Measurements from ENCODE around the gene PACS1.
A peak's percentile ranks its signal among the peaks of the same experiment; 100 is the strongest.
"Not testable (repeated sequence)": the region's sequence is repeated elsewhere in the genome, so short reads cannot be mapped to it uniquely, and the experiment has no call there.

PACS1 gene

DNA sequence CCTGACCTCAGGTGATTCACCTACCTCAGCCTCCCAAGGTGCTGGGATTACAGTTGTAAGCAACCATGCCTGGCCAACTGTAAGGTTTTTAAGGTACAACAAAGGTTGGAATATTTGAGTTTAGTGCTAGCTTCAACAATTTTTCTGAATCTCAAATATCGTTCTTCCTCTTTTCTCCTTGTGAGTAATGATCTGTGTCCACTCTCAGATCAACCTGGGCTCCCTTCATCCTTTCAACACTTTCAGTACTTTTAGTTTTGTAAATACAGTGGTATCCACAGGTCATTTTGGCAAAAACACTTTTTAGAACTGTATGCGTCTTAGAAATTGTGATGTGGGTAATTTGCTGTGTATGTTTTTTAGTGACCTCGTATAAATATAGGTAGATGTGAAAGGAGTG, 7.9 kb downstream of the PACS1 start:
- Histone ChIP-seq H3K27ac (ENCODE audit: low read depth, low read length, severe bottlenecking) (no peak overlapping the region), H3K4me1 (ENCODE audit: control insufficient read depth, insufficient read depth, low read length, poor library complexity, severe bottlenecking) (peaks cover 46% of the 10 kb centered on the region), H3K36me3 (ENCODE audit: control insufficient read depth, insufficient read depth, low read length) (peaks cover 61% of the 10 kb centered on the region), H3K9me3 (ENCODE audit: control insufficient read depth, low read length) (no peaks in the 10 kb centered on the region), H3K4me3 (ENCODE audit: extremely low read depth, insufficient read depth, low read length, poor library complexity, severe bottlenecking) (no peak overlapping the region)
- 100% methylated on average over 1 to 2 of the region's 3 CpGs for WGBS, 2 experiments (ENCODE audit: insufficient coverage in 2 of 2)

DNA sequence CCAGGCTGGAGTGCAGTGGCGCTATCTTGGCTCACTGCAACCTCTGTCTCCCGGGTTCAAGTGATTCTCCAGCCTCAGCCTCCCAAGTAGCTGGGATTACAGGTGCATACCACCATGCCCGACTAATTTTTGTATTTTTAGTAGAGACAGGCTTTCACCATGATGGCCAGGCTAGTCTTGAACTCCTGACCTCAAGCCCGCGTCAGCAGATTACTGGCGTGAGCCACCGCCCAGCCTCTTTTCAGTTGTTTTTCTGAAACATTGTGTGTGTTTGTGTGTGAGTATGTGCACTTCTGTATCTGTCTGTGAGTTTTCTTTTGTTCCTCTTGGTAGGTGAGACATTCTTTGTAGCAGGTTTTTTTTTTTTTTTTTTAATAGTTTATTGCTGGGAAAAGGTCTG, 8.9 kb downstream of the PACS1 start:
- not testable (repeated sequence) for H3K4me3 ChIP-seq (ENCODE audit: extremely low read depth, insufficient read depth, low read length, poor library complexity, severe bottlenecking); H3K27ac ChIP-seq (ENCODE audit: low read depth, low read length, severe bottlenecking); H3K9me3 ChIP-seq (ENCODE audit: control insufficient read depth, low read length)
- WGBS, 2 experiments (ENCODE audit: insufficient coverage in 2 of 2) = 94 to 100% methylated on average over 6 to 7 of the region's 7 CpGs
- Histone ChIP-seq H3K4me1 (ENCODE audit: control insufficient read depth, insufficient read depth, low read length, poor library complexity, severe bottlenecking) (peaks cover 56% of the 10 kb centered on the region), H3K36me3 (ENCODE audit: control insufficient read depth, insufficient read depth, low read length) (peaks cover 51% of the 10 kb centered on the region)

DNA sequence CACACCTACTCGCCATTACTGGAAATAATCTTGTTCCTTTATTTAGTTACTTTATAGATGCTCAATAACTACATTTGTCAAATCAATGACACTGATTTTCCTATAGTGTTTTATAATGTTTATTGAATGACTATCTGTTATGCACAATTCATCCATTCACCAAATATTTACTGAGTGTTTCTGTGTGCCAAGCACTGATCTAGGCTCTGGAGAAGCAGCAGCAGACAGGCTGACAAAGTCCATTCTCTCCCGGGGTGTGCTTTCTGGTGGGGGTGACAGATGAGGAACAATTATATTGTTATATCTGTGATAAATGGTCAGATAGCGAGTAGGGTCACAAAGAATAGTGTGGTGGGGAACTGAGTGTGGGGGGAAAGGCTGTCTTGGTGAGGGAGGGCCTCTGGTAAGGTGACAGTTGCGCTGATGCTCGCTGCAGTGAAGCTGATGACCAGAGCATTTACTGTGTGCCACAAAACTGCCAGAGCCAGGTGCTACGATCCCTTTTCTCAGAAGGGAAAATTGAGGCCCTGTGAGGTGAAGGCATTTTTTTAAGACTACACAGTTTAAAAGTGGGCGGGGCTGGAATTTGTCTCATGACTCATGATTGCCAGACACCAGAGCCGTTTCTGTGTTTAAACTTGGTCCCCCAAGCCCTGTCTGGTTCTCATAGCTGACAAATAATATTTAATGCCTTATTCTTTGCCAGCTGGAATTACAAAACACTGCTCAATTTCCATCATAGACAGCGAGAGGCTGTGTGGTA, 10.2 kb downstream of the PACS1 start:
- Histone ChIP-seq H3K9me3 (ENCODE audit: control insufficient read depth, low read length) (no peaks in the 10 kb centered on the region), H3K4me3 (ENCODE audit: extremely low read depth, insufficient read depth, low read length, poor library complexity, severe bottlenecking) (no peak overlapping the region), H3K27ac (ENCODE audit: low read depth, low read length, severe bottlenecking) (peak overlapping the region; percentile 7), H3K4me1 (ENCODE audit: control insufficient read depth, insufficient read depth, low read length, poor library complexity, severe bottlenecking) (peaks cover 69% of the 10 kb centered on the region), H3K36me3 (ENCODE audit: control insufficient read depth, insufficient read depth, low read length) (peaks cover 39% of the 10 kb centered on the region)
- 93 to 96% methylated on average over 6 to 7 of the region's 9 CpGs for WGBS, 2 experiments (ENCODE audit: insufficient coverage in 2 of 2)

DNA sequence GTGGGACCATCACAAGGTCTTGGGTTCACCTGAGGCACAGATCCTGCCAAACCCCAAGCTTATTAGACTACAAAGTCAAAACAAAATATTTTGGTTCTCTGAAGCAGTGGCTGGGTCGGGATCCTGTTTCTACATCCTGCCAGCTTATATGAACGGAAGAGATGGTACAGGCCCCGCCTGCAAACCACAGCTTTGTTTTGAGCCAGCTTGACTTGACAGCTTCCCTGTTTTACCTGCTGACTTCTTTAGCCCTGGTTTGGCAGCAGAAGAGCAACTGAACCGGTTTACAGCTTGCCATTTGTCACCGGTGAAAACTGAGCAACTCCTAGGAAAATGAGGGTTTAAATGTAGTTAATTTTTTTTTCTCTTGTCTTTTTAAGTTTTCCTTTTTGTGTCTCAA, 11.4 kb downstream of the PACS1 start:
- H3K36me3 ChIP-seq (ENCODE audit: control insufficient read depth, insufficient read depth, low read length) = peaks cover 27% of the 10 kb centered on the region
- no peak overlapping the region for H3K4me3 ChIP-seq (ENCODE audit: extremely low read depth, insufficient read depth, low read length, poor library complexity, severe bottlenecking)
- WGBS, 2 experiments (ENCODE audit: insufficient coverage in 2 of 2) = 83 to 95% methylated on average over 3 to 4 of the region's 5 CpGs
- peaks cover 63% of the 10 kb centered on the region for H3K4me1 ChIP-seq (ENCODE audit: control insufficient read depth, insufficient read depth, low read length, poor library complexity, severe bottlenecking)
- peak overlapping the region; percentile 0 for H3K27ac ChIP-seq (ENCODE audit: low read depth, low read length, severe bottlenecking)
- no peaks in the 10 kb centered on the region for H3K9me3 ChIP-seq (ENCODE audit: control insufficient read depth, low read length)

DNA sequence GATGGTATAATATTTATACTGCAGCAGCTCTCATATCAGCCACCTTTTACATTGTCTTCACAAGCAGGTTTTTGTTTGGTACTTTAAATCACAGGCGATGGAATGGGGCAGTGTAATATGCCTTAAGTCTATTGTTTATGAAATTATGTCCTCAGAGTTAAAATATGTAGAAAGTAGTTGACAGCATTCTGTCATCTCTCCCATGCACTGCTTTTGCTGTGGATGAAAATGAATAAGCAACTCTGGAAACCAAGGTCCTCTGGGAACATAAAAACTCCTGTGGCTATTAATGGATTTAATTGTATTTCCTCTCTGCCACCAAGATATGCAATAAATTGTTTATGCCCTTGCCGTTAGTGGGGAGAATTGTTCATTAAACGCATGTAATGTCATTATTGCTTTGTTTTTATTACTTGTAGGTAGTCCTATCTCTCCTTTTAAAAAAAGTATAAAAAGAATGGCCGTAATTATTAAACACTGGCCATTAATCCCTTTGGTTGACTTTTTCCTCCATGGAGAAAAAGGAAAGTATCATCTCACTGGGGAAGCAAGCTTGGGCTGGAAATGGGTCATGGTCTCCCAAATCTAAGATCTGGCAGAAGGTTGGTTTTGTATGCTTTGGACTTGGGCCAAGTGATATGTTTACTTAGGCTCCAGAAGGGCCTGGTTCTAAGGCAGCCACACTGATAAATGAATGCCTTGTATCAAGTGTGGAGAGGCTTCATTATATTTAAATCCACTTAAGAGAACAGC, 13.1 kb downstream of the PACS1 start:
- Histone ChIP-seq H3K4me1 (ENCODE audit: control insufficient read depth, insufficient read depth, low read length, poor library complexity, severe bottlenecking) (peaks cover 50% of the 10 kb centered on the region), H3K9me3 (ENCODE audit: control insufficient read depth, low read length) (no peaks in the 10 kb centered on the region), H3K27ac (ENCODE audit: low read depth, low read length, severe bottlenecking) (no peak overlapping the region), H3K4me3 (ENCODE audit: extremely low read depth, insufficient read depth, low read length, poor library complexity, severe bottlenecking) (no peak overlapping the region), H3K36me3 (ENCODE audit: control insufficient read depth, insufficient read depth, low read length) (peaks cover 11% of the 10 kb centered on the region)
- WGBS, 2 experiments (ENCODE audit: insufficient coverage in 2 of 2) = 80% methylated on average over 1 of the region's 4 CpGs; no CpG with 5 or more reads in 1 of the 2 experiments

DNA sequence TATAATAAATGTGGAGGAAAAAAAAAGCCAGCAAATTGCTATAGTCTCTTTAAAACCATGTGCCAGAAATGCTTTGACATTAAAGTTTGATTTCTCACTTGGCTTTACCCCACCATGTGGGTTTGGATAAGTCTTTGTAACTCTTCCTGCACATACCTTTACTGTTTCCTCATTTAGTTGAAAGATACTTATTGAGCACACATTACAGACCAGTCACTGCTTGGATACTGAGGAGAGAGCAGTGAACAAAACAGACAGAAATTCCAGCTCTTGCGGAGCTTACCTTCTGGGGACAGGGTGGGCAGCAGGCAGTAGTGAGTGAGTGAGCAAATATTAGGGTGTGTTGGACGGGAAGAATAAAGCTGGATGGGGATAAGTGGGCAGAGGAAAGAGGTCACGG, 13.7 kb downstream of the PACS1 start:
- 94 to 100% methylated on average over 3 of the region's 3 CpGs for WGBS, 2 experiments (ENCODE audit: insufficient coverage in 2 of 2)
- H3K4me1 ChIP-seq (ENCODE audit: control insufficient read depth, insufficient read depth, low read length, poor library complexity, severe bottlenecking) = peaks cover 43% of the 10 kb centered on the region
- peaks cover 11% of the 10 kb centered on the region for H3K36me3 ChIP-seq (ENCODE audit: control insufficient read depth, insufficient read depth, low read length)
- no peak overlapping the region for H3K4me3 ChIP-seq (ENCODE audit: extremely low read depth, insufficient read depth, low read length, poor library complexity, severe bottlenecking)
- H3K27ac ChIP-seq (ENCODE audit: low read depth, low read length, severe bottlenecking) = no peak overlapping the region
- no peaks in the 10 kb centered on the region for H3K9me3 ChIP-seq (ENCODE audit: control insufficient read depth, low read length)

DNA sequence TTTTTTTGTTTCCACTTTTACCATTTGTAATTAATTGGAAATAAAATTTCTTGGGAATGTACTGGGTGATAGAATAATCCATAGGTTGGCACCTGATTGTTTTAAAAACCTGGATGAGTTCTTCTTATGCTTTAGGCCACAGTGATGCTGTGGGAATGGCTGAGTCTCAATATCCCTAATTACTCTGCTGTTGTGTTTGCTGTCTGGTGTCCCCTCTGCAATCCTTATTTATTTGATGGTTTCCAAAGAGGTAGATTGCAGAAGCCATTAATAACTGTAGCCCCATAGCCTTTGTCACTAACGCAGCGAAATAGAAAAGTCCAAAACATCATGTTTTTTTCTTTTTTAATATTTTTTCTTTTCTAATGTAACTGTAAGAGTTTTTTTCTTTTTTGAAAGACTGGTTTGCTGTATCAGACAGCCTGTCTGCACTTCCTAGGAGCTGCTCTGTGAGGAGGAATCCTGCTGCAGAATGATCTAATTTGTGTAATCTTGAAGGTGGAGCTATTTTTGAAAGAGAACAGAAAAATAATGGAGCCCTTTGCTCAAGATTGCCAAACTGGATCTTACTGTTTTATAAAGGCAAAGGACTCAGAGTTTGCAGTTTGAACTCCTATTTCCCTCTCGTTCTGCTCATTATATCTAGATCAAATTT, 14.9 kb downstream of the PACS1 start:
- Histone ChIP-seq H3K36me3 (ENCODE audit: control insufficient read depth, insufficient read depth, low read length) (peaks cover 19% of the 10 kb centered on the region), H3K9me3 (ENCODE audit: control insufficient read depth, low read length) (no peaks in the 10 kb centered on the region), H3K27ac (ENCODE audit: low read depth, low read length, severe bottlenecking) (no peak overlapping the region), H3K4me3 (ENCODE audit: extremely low read depth, insufficient read depth, low read length, poor library complexity, severe bottlenecking) (no peak overlapping the region), H3K4me1 (ENCODE audit: control insufficient read depth, insufficient read depth, low read length, poor library complexity, severe bottlenecking) (peaks cover 40% of the 10 kb centered on the region)
- no CpG with 5 or more reads among the region's 3 CpGs for WGBS, 2 experiments (ENCODE audit: insufficient coverage in 2 of 2)

DNA sequence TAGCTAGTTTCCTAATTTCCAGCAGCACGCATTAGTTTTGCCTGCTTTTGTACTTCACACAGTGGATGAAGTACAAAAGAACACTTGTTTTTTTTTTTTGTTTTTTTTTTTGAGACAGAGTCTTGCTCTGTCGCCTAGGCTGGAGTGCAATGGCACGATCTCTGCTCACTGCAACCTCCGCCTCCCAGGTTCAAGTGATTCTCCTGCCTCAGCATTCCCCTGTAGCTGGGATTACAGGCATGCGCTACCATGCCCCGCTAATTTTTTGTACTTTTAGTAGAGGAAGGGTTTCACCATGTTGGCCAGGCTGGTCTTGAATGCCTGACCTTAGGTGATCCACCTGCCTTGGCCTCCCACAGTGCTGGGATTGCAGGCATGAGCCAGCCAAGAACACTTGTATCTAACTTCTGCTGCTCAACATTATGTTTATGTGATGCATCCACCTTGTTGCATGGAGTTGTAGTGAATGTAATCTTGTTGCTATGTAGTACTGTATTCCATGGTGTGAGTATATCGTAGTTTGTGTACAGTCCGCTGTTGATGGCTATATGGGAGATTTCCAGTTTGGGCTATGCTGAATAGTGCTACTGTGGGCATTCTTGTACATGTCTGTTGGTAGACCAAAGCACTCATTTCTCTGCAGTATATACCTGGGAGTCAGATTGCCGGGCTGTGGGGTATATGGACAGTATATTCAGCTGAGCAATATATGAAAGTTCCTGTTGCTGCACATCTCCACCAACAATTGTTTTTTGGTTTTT, 17.3 kb downstream of the PACS1 start:
- Histone ChIP-seq H3K36me3 (ENCODE audit: control insufficient read depth, insufficient read depth, low read length) (peaks cover 26% of the 10 kb centered on the region), H3K4me3 (ENCODE audit: extremely low read depth, insufficient read depth, low read length, poor library complexity, severe bottlenecking) (no peak overlapping the region)
- 84 to 94% methylated on average over 6 to 7 of the region's 9 CpGs for WGBS, 2 experiments (ENCODE audit: insufficient coverage in 2 of 2)

DNA sequence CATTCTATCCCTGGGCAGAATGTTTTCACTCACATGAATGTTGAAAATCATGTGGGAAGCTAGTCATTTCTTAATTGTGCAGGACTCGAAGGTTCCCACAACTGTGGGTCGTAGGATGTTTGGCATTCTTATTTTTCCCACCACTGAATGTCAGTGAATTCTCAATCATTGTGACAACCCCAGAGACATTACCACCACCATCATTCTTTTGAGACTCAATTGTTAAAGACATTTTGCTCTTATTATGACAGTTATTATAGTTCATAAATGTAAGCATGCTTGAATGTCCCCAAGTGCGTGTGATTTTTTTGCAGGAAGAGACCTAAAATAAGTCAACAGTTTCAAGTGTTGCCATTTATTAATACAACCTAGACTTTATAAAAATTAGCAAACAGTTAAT, 19.0 kb downstream of the PACS1 start:
- H3K36me3 ChIP-seq (ENCODE audit: control insufficient read depth, insufficient read depth, low read length) = peaks cover 26% of the 10 kb centered on the region
- no peak overlapping the region for H3K27ac ChIP-seq (ENCODE audit: low read depth, low read length, severe bottlenecking)
- 90 to 100% methylated on average over 2 of the region's 3 CpGs for WGBS, 2 experiments (ENCODE audit: insufficient coverage in 2 of 2)
- peaks cover 4% of the 10 kb centered on the region for H3K9me3 ChIP-seq (ENCODE audit: control insufficient read depth, low read length)
- H3K4me1 ChIP-seq (ENCODE audit: control insufficient read depth, insufficient read depth, low read length, poor library complexity, severe bottlenecking) = peaks cover 12% of the 10 kb centered on the region
- H3K4me3 ChIP-seq (ENCODE audit: extremely low read depth, insufficient read depth, low read length, poor library complexity, severe bottlenecking) = no peak overlapping the region

More for the DNA sequence above, 17.3 kb downstream of the PACS1 start:
- Histone ChIP-seq H3K9me3 (ENCODE audit: control insufficient read depth, low read length) (peaks cover 4% of the 10 kb centered on the region), H3K4me1 (ENCODE audit: control insufficient read depth, insufficient read depth, low read length, poor library complexity, severe bottlenecking) (peaks cover 24% of the 10 kb centered on the region), H3K27ac (ENCODE audit: low read depth, low read length, severe bottlenecking) (no peak overlapping the region)

DNA sequence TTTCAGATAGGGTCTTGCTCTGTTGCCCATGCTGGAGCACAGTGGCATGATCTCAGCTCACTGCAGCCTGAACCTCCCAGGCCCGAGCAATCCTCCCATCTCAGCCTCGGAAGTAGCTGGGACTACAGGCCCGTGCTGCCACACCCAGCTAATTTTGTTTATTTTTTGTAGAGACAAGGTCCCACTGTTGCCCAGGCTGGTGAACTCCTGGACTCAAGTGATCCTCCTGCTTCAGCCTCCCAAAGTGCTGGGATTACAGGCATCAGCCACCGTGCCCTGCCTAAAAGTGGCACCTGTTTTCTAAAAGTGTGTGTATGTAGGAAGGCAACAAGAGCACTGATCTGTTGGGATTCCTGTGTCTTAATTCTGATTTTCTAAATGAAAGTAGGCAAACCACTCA, 20.2 kb downstream of the PACS1 start:
- Histone ChIP-seq H3K4me1 (ENCODE audit: control insufficient read depth, insufficient read depth, low read length, poor library complexity, severe bottlenecking) (no peaks in the 10 kb centered on the region), H3K9me3 (ENCODE audit: control insufficient read depth, low read length) (peaks cover 4% of the 10 kb centered on the region), H3K4me3 (ENCODE audit: extremely low read depth, insufficient read depth, low read length, poor library complexity, severe bottlenecking) (no peak overlapping the region), H3K27ac (ENCODE audit: low read depth, low read length, severe bottlenecking) (no peak overlapping the region), H3K36me3 (ENCODE audit: control insufficient read depth, insufficient read depth, low read length) (peaks cover 26% of the 10 kb centered on the region)
- 92 to 100% methylated on average over 2 to 3 of the region's 4 CpGs for WGBS, 2 experiments (ENCODE audit: insufficient coverage in 2 of 2)

Data from mesodermal cell (in vitro differentiated cells).